GM20000 (cell line): Measurements from ENCODE around the gene TRIM13.

Experiments
- DNase-seq: peaks from one replicate; pipeline ENCODE4 v3.0.0; 2012; ENCODE audit warnings: low spot score
- TF ChIP-seq, protein P1 (sequence below): IDR thresholded peaks from 2 replicates; pipeline ENCODE4 v1.5.1; 2012; ENCODE audit warnings: mild to moderate bottlenecking, control low read depth; ENCODE audit errors: extremely low read depth, missing control alignments

The TRIM13 gene

DNA sequence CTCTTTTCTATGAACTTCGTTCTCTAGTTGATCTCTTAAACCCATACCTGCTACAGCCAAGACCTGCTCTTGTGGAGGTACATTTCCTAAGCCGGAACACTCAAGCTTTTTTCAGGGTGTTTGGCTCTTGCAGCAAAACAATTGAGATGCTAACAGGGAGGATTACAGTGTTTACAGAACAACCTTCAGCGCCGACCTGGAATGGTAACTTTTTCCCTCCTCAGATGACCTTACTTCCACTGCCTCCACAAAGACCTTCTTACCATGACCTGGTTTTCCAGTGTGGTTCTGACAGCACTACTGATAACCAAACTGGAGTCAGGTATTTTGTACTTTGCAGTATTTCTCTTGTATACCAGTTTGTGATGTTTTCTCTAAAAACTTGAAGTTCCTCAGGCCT lies 18.9 kb downstream of the TRIM13 start:
- TF ChIP-seq, protein P1, sequence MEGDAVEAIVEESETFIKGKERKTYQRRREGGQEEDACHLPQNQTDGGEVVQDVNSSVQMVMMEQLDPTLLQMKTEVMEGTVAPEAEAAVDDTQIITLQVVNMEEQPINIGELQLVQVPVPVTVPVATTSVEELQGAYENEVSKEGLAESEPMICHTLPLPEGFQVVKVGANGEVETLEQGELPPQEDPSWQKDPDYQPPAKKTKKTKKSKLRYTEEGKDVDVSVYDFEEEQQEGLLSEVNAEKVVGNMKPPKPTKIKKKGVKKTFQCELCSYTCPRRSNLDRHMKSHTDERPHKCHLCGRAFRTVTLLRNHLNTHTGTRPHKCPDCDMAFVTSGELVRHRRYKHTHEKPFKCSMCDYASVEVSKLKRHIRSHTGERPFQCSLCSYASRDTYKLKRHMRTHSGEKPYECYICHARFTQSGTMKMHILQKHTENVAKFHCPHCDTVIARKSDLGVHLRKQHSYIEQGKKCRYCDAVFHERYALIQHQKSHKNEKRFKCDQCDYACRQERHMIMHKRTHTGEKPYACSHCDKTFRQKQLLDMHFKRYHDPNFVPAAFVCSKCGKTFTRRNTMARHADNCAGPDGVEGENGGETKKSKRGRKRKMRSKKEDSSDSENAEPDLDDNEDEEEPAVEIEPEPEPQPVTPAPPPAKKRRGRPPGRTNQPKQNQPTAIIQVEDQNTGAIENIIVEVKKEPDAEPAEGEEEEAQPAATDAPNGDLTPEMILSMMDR, result no peak
- DNase-seq, result no peak

DNA sequence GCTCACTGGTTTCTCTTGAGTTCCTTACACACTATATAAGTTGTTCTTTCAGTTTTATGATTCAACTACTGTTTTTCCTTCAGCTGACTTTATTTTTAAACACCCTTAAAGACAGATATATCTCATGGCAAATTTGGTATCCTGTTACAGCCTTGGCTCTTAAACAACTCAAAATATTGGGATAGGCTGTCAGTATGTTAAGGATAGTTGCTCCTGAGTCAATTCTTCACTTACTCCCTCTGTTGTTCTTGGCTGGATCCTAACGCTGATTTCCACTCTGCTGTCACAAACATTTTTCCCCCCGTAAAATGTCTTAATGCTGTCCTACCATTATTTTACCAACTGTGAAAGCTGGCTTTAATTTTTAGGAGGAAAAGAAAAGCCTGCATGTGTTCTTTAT lies 19.6 kb downstream of the TRIM13 start:
- TF ChIP-seq, protein P1, result no peak
- DNase-seq, result no peak

DNA sequence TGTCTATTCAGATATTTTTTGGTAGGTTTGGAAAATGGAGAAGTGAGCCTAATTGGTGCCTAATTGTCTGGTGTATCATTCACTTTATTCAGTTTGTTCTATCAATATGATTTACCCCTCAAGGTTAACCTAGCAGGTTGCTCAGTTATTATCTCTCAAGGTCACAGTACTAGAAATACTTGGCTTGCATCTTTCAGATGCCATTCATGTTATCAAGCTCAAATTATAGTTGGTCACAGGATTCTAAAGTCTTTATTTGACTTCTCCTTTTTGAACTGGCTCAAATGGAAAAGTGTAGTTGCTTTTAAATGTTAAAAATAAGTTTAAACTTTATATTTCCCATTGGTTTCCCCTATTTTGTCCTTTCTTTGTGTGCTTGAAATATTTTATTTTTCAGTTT lies 21.0 kb downstream of the TRIM13 start:
- TF ChIP-seq, protein P1, result no peak
- no peak for DNase-seq

DNA sequence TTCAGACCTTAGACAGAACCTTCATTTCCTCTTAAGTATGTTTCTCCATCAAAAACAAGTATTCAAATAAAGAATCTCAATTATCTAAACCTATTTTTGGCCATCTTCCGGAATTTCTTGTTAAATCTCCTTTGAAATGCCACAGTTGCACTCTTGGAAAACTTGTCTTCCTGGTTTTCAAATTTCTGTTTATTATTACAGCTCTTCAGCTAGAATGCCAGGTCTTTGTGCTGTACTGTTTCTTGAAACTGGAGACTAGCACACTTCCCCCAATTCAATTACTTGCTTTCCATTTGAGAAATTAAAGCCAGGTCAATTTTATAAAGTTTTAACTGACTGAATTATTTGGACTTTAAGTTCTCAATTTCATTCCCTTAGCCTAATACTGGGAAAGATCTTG lies 28.6 kb downstream of the TRIM13 start:
- TF ChIP-seq, protein P1, result no peak
- DNase-seq, result no peak

DNA sequence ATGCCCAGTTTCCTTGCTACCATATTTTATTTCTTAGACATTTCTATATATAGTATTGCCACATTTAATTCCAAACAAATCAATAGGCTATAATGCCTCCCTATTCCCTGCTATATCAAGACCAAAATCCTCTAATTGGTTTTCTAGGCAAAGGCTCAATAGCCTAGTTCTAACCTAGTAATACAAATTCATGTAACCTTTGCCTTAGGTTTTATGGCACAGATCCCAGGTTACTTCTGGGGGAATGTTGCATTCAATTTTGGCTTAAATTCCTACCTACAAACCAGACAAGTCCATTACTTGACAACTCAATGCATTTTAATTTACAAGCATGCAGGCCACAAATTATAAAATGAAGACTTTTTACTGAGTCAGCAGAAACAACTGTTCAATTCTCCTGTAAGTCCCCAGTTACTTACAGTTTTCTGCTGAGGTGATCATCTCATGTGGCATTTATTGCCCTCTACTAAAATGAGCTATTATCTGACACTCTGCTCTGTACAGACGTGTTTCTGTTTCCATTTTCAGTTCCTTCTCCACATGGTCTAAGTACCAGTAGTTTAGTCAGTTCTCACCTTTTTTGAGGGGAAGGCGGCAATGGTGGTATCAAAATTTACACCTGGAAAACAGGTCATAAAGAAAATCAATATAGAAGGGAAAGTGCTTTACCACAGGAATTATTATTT lies 30.1 kb downstream of the TRIM13 start:
- TF ChIP-seq, protein P1, result no peak
- peak; percentile 47 for DNase-seq

DNA sequence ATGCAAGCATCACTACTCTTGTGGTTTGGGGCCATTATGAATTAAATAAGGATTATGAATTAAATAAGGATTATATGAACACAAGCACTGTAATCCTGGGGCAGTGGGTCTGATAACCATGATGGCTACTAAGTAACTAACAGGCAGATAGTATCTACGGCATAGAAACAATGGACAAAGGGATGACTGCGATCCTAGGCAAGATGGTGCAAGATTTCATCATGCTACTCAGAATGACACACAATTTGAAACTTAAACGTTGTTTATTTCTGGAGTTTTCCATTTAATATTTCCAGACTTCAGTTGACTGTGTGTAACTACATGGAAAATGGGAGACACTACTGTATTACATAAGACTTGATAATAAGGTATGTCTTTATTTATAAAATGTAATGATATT lies 33.5 kb downstream of the TRIM13 start:
- TF ChIP-seq, protein P1, result no peak
- no peak for DNase-seq

DNA sequence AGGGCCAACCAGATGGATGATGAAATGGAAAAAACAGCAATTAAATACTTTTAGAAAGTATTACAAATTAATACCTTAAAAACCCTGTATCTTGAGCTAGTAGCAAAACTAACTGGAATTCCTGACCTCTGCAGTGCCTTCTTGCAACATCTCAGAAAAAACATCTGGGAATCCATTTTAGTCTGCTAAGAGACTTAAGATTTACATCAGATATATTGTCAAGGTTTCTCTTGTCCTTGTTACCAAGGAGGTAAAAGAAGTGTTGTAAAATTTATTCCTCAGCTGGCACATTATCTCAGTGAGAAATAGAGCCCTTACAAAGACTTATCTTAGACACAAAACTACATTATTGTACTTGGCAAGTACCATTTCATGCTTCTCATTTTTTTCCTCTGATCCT lies 36.9 kb downstream of the TRIM13 start:
- TF ChIP-seq, protein P1, result no peak
- DNase-seq, result no peak
